Measurements from ENCODE around the gene ATP5F1A. TPM values are rescaled to one million over a fixed set of nuclear protein-coding genes. Genes with fewer than 3 reads are reported as not detected.

Gene ATP5F1A
- total and polyA plus RNA-seq, 4 donors, result 267 to 618 (median 369) TPM

GRCh38 chr18:46070815-46071652 is 27.1 kb downstream of the ATP5F1A start:
- H3K4me1 ChIP-seq (ENCODE audit: control insufficient read depth in 4 of 4, insufficient read depth in 4 of 4, low read length in 3 of 4), result peaks cover 8 to 35% (median 24%) of the 10 kb centered on the region in 4 donors

More at GRCh38 chr18:46070815-46071652, 27.1 kb downstream of the ATP5F1A start:
- 38% methylated on average over 13 of the region's 13 CpGs for WGBS
- Histone ChIP-seq H3K36me3 (ENCODE audit: control insufficient read depth in 4 of 4, insufficient read depth in 3 of 4, low read depth in 1 of 4, low read length in 3 of 4) (no peaks in the 10 kb centered on the region), H3K4me3 (ENCODE audit: low read depth in 1 of 3, low read length in 3 of 3) (peak overlapping the region; percentile 64 to 92 (median 88)), H3K9ac (ENCODE audit: low read depth in 1 of 2, low read length in 2 of 2) (peak overlapping the region in 1 of 2 donors; percentile 87), H3K9me3 (ENCODE audit: control insufficient read depth in 4 of 4, low read length in 3 of 4) (no peaks in the 10 kb centered on the region), H3K27me3 (ENCODE audit: control insufficient read depth in 4 of 4, insufficient read depth in 4 of 4, low read length in 3 of 4) (no peaks in the 10 kb centered on the region), H3K27ac (ENCODE audit: low read depth in 1 of 2, low read length in 2 of 2) (peak overlapping the region; percentile 35 to 58)
- no peak for DNase-seq (ENCODE audit: low spot score)
- no peak for TF ChIP-seq RAD21 (IDR thresholded peaks at IDR 0.05)
- TF ChIP-seq ATF3 (IDR thresholded peaks at IDR 0.05), result no peak
- TF ChIP-seq GABPA (IDR thresholded peaks at IDR 0.05 in 1 of 2, conservative IDR thresholded peaks at IDR 0.05 in 1 of 2), result no peak
- no peak for TF ChIP-seq JUND (IDR thresholded peaks at IDR 0.05)
- TF ChIP-seq HNF4A (conservative IDR thresholded peaks at IDR 0.05), result no peak
- TF ChIP-seq ZBTB33 (IDR thresholded peaks at IDR 0.05), result no peak
- TF ChIP-seq NR2F2 (IDR thresholded peaks at IDR 0.05), result no peak
- TF ChIP-seq HNF4G (IDR thresholded peaks at IDR 0.05), result no peak
- TF ChIP-seq, protein P1, sequence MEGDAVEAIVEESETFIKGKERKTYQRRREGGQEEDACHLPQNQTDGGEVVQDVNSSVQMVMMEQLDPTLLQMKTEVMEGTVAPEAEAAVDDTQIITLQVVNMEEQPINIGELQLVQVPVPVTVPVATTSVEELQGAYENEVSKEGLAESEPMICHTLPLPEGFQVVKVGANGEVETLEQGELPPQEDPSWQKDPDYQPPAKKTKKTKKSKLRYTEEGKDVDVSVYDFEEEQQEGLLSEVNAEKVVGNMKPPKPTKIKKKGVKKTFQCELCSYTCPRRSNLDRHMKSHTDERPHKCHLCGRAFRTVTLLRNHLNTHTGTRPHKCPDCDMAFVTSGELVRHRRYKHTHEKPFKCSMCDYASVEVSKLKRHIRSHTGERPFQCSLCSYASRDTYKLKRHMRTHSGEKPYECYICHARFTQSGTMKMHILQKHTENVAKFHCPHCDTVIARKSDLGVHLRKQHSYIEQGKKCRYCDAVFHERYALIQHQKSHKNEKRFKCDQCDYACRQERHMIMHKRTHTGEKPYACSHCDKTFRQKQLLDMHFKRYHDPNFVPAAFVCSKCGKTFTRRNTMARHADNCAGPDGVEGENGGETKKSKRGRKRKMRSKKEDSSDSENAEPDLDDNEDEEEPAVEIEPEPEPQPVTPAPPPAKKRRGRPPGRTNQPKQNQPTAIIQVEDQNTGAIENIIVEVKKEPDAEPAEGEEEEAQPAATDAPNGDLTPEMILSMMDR (IDR thresholded peaks at IDR 0.05; ENCODE audit: low read depth, low read length, missing input control), result no peak
- no peak for TF ChIP-seq RXRA (IDR thresholded peaks at IDR 0.05)
- TF ChIP-seq YY1 (IDR thresholded peaks at IDR 0.05), result no peak
- TF ChIP-seq, protein P2, sequence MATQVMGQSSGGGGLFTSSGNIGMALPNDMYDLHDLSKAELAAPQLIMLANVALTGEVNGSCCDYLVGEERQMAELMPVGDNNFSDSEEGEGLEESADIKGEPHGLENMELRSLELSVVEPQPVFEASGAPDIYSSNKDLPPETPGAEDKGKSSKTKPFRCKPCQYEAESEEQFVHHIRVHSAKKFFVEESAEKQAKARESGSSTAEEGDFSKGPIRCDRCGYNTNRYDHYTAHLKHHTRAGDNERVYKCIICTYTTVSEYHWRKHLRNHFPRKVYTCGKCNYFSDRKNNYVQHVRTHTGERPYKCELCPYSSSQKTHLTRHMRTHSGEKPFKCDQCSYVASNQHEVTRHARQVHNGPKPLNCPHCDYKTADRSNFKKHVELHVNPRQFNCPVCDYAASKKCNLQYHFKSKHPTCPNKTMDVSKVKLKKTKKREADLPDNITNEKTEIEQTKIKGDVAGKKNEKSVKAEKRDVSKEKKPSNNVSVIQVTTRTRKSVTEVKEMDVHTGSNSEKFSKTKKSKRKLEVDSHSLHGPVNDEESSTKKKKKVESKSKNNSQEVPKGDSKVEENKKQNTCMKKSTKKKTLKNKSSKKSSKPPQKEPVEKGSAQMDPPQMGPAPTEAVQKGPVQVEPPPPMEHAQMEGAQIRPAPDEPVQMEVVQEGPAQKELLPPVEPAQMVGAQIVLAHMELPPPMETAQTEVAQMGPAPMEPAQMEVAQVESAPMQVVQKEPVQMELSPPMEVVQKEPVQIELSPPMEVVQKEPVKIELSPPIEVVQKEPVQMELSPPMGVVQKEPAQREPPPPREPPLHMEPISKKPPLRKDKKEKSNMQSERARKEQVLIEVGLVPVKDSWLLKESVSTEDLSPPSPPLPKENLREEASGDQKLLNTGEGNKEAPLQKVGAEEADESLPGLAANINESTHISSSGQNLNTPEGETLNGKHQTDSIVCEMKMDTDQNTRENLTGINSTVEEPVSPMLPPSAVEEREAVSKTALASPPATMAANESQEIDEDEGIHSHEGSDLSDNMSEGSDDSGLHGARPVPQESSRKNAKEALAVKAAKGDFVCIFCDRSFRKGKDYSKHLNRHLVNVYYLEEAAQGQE (IDR thresholded peaks at IDR 0.05), result no peak
- TF ChIP-seq FOXA2 (IDR thresholded peaks at IDR 0.05), result no peak
- TF ChIP-seq MAX (IDR thresholded peaks at IDR 0.05), result no peak
- TF ChIP-seq SP1 (IDR thresholded peaks at IDR 0.05), result no peak
- no peak for TF ChIP-seq TAF1 (conservative IDR thresholded peaks at IDR 0.05)
- TF ChIP-seq FOXA1 (IDR thresholded peaks at IDR 0.05), result no peak
- TF ChIP-seq EGR1 (IDR thresholded peaks at IDR 0.05; ENCODE audit: low read depth in 2 of 2), result no peak

All from liver (tissue), 9 donors.